Ishikawa (cell line): ENCODE results near the gene TNRC6A.

Experiments
- CEBPB ChIP-seq: IDR thresholded peaks from 2 replicates; pipeline ENCODE4 v1.6.1; 2012
- EGR1 ChIP-seq: IDR thresholded peaks from 2 replicates; pipeline ENCODE4 v1.6.1; 2012
- EP300 ChIP-seq: IDR thresholded peaks from 2 replicates; pipeline ENCODE4 v1.6.1; 2012; ENCODE audit warnings: borderline replicate concordance
- FOXM1 ChIP-seq: IDR thresholded peaks from 2 replicates; pipeline ENCODE4 v1.6.1; 2012; ENCODE audit warnings: low read depth, borderline replicate concordance
- RAD21 ChIP-seq: IDR thresholded peaks from 2 replicates; pipeline ENCODE4 v1.6.1; 2012; ENCODE audit warnings: low read depth
- REST ChIP-seq: IDR thresholded peaks from 2 replicates; pipeline ENCODE4 v1.6.1; 2012; ENCODE audit warnings: low read depth, mild to moderate bottlenecking
- TEAD4 ChIP-seq: IDR thresholded peaks from 2 replicates; pipeline ENCODE4 v1.6.1; 2012
- YY1 ChIP-seq: IDR thresholded peaks from 2 replicates; pipeline ENCODE4 v1.6.1; 2012; ENCODE audit warnings: low read depth
- ZBTB7A ChIP-seq: IDR thresholded peaks from 2 replicates; pipeline ENCODE4 v1.6.1; 2012; ENCODE audit warnings: low read depth

GRCh38 chr16:24749310-24749709, 19.9 kb downstream of the TNRC6A start:
- TF ChIP-seq EGR1, result no peak
- TF ChIP-seq TEAD4, result no peak
- no peak for TF ChIP-seq CEBPB
- no peak for TF ChIP-seq REST
- no peak for TF ChIP-seq ZBTB7A
- TF ChIP-seq RAD21, result no peak
- TF ChIP-seq EP300, result no peak
- TF ChIP-seq FOXM1, result no peak
- no peak for TF ChIP-seq YY1
